HG03097 (cell line): Measurements from ENCODE around the gene TM4SF20.
"Not testable (repeated sequence)": the region's sequence is repeated elsewhere in the genome, so short reads cannot be mapped to it uniquely, and the experiment has no call there.

ENCODE experiments used
- ATAC-seq: cut with Tn5 transposase; IDR thresholded peaks from one replicate; pipeline ENCODE4 v1.9.1; 2021; ENCODE audit not compliant: unreplicated experiment, low FRiP score

TM4SF20 gene

DNA sequence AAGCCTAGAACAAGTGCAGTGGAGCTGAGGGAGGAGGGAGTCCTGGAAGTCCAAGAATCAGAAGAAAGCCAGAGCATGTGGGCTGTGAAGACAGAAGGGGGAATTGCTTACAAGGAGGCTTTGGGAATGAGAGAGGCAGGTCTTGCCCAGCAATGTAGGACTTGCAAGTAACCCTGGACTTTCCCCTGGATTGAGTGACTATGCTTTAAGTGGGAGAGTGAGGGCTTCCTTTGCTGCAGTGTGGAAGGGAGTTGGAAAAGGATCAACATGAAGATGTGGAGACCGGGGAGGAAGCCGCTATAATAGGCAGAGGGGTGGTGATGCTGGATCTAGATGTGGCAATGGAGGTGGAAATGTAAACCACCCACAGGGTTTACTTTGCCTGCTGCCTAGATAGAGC, 22.4 kb upstream of the TM4SF20 start:
- ATAC-seq = no peak

- ATAC-seq = no peak
These were observed 19.9 kb upstream of the TM4SF20 start for GRCh38 chr2:227398684-227399670.

DNA sequence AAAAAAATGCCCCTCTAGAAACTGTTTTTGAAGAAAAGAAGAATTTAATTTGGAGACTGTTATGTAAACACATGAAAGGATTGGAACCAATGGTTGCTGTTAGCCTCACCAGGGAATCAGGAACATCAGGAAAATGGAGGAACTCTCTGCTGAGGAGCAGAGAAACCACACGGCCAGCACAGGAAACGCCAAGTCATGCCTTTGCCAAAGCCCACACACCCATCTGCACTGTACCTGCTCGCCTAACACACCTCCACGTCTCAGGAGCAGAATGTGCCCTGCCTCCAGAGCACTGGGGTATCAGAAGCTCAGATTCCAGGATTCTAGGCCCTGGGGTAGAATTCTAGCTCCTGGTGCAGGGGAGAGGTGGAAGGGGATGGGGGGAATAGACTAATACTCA, 18.5 kb upstream of the TM4SF20 start:
- no peak for ATAC-seq

- ATAC-seq = no peak
These were observed 16.4 kb upstream of the TM4SF20 start for GRCh38 chr2:227395556-227395955.

DNA sequence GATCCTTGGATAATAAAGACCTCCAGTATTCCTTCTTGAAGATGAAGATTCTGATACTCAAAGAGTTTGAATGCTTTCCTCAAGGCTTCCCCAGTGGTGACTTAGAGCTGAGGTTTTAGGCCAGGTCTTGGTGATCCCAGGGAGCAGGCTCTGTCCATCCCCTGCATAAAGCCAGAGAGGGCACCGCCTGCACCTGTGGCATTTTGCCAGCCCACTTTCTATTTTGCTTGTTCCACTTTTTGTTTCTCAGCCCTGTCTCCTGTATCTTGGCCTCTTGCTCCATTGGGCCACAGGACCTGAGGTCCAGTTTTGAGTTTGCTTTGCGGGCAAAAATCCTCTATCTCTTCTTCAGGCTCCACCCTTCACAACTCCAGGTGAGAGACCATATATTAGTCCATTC, 15.3 kb upstream of the TM4SF20 start:
- no peak for ATAC-seq

GRCh38 chr2:227390468-227391256, 11.6 kb upstream of the TM4SF20 start:
- no peak for ATAC-seq

DNA sequence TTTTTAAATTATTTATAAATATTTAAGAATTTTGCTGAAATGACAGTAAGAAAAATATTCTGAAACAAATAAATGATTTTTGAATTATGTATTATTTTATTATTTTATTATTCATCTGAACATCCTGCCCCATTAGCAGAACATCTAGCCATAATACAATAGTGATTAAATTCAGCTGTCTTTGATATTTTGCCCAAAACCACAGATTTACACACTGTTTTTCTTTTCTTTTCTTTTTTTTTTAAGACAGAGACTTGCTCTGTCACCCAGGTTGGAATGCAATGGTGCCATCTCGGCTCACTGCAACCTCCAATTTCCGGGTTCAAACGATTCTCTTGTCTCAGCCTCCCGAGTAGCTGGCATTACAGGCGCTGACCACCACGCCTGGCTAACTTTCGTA, 10.6 kb upstream of the TM4SF20 start:
- ATAC-seq = no peak

DNA sequence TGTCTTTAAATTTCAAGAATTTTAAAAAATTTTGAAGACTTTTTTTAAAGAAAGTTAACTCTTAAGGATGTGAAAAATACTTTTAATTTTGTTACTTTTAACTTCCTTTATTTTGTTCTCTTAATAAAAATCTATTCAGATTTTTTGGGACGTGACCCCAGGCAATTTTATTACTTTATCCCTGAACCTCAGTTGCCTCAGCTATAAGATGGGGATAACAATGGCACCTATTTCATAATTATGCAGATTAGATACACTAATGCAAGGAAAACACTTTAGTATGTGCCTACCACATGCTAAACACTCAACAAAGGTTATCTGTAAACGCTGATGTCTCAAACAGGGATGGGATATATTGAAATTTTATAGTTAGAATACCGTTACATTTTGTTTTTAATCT, 10.1 kb upstream of the TM4SF20 start:
- no peak for ATAC-seq

DNA sequence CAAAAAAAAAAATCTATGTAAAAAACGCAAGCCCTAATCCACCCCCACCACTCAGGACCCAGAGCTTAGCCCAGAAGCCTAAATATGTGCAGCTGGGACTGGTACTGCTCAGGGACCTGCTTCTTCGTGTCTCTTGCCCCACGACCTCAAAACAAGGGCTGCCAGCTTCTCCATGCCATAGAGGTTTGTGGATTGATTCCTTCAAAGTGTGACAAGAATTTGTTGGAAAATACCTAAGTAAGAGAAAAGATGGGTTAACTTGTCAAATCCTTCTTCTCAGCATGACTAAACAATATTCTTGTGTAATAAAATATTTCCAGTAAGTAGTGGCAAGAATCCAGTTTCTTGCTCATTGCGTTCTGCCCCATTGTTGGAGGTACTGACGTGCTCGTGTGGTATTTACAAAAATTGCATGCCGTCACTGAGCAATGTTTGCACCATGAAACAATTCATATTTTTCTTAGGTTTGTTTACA, 9.5 kb upstream of the TM4SF20 start:
- ATAC-seq = no peak

DNA sequence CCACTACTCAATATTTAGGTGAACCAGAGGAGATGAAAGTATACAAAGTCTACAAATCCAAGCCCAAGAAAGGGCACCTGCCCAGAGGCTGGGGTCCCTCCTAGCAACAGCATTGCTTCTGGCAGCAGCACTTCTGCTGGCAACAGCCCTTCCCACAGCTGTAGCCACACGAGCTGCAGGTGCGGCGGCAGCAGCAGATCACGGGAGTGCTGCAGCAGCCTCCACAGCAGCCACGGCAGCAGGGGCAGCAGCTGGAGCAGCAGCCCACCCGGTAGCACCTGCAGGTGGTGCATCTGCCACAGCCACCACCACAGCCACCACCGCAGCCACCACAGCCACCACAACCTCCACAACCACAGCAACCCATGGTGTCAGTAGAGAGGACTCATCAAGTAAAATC, 8.5 kb upstream of the TM4SF20 start, which contains the start of gene SCYGR1:
Gene SCYGR1, minus strand, starts transcription at position 367 of the 400 bp plus-strand sequence. Its CDS starts 0 bp downstream, at position 367.
- ATAC-seq = not testable (repeated sequence)

GRCh38 chr2:227386630-227387029, 7.5 kb upstream of the TM4SF20 start:
- no peak for ATAC-seq

GRCh38 chr2:227383686-227384085, 4.6 kb upstream of the TM4SF20 start:
- ATAC-seq = no peak

DNA sequence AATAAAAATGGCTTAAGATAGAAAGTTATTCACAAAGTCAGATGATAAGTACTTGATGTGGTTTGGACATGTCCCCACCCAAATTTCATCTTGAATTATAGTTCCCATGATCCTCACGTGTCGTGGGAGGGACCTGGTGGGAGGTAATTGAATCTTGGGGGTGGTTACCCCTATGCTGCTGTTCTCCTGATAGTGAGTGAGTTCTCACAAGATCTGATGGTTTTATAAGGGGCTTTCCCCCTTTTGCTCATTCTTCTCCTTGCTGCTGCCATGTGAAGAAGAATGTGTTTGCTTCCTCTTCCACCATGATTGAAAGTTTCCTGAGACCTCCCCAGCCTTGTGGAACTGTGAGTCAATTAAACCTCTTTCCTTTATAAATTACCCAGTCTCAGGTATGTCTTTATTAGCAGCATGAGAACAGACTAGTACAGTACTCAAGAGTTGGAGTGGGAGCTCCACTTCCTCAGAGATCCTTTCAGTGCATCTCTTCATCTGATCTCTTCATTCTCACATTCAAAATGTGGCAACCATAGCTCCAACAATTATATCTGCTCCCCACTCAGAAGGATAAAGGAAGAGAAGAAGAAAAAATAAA, 3.2 kb upstream of the TM4SF20 start:
- ATAC-seq = not testable (repeated sequence)

GRCh38 chr2:227378371-227378782, 729 bp downstream of the TM4SF20 start:
- ATAC-seq = no peak

- ATAC-seq = no peak
These were observed 1.4 kb downstream of the TM4SF20 start for GRCh38 chr2:227377467-227378351.

DNA sequence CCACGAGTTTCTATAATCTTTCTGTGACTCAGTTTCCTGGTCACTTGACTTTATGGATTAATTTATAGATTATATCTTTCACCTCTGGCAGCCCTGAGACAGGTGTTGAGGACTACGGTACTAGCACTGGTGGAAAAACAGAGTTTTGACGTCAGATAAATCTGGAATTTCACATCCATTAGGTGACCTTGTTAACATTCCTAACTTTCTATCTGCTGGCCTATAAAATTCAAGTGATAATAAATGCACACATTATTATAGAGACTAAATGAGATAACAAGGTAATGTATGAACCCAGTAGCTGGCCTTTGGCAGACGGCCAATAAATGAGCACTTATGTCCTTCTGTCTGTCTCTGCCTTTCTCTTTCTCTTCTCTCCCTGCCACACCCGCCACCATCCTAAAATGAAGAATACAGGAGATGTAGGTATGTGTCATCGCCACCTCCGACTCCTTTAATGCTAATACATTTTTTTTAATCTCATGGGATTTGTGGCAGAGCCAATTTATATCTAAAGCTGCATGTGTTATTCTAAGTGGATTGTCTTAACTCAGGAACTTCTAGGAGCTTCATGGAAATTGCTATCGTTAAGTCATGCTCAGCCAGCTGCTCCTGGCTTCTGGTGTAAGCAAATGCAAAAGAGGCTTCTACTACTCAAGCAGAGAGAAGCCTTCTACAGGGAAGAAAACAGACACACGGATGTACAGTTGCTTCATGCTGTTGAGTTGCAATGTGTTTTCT, 2.3 kb downstream of the TM4SF20 start:
- ATAC-seq = no peak

DNA sequence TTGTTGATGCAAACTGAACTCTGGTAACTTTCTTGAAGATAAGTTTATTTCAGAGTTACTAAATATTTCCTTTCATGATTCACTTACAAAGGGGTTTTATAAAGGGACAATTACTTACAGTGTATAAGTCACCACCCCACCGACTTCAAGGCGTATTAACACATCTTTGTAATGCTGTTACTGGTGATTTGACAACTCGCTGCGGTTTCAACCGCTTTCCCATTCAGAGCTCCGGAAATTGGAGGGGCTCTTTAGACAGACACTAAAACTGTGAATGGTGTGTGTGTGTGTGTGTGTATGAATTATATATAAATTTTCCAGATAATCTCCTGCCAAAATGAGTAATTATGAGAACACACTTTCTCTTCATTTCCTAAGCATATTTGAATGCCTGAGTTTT, 4.9 kb downstream of the TM4SF20 start:
- ATAC-seq = no peak

- ATAC-seq = no peak
These were observed 5.7 kb downstream of the TM4SF20 start for GRCh38 chr2:227373389-227373788.

GRCh38 chr2:227370791-227371312, 8.3 kb downstream of the TM4SF20 start:
- ATAC-seq = no peak
